ENCODE data around the gene CDC40.

The CDC40 gene

DNA sequence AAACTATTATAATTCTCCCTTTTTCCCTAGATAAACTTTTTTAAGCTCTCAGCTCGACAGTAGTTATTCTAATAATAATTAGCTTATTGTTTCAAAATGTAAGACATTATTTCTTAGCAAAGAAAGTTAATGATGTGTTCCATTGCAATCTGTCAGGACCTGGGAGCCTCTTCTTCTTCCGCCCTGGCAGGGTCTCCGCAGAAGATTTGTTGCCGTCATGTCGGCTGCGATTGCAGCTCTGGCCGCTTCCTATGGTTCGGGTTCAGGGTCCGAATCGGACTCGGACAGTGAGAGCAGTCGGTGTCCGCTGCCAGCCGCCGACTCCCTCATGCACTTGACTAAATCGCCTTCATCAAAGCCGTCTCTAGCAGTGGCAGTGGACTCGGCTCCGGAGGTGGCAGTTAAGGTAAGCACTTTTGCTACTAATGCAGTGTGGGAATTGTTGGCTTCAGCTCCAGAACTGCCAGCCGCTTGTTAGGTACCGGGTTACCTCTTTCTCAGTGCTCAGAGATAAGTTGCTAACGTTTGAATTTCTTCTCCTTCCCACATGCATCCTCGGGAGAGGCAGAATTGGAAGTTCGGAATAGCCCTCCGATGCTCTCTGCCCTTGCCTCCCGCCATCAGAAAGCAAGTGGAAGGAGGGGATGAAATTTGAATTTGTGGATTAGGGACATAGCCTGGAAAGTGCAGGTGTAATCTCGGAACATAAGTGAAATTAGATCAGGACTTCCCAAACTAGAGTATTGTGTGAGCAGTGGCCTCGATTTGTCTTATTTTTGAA lies at the start of gene CDC40:
Gene CDC40 (plus strand): TSS at position 200 of the 781 bp plus-strand sequence. CDS start 18 bp downstream, at position 218.
- TF ChIP-seq, protein P1, sequence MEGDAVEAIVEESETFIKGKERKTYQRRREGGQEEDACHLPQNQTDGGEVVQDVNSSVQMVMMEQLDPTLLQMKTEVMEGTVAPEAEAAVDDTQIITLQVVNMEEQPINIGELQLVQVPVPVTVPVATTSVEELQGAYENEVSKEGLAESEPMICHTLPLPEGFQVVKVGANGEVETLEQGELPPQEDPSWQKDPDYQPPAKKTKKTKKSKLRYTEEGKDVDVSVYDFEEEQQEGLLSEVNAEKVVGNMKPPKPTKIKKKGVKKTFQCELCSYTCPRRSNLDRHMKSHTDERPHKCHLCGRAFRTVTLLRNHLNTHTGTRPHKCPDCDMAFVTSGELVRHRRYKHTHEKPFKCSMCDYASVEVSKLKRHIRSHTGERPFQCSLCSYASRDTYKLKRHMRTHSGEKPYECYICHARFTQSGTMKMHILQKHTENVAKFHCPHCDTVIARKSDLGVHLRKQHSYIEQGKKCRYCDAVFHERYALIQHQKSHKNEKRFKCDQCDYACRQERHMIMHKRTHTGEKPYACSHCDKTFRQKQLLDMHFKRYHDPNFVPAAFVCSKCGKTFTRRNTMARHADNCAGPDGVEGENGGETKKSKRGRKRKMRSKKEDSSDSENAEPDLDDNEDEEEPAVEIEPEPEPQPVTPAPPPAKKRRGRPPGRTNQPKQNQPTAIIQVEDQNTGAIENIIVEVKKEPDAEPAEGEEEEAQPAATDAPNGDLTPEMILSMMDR (IDR thresholded peaks at IDR 0.05; ENCODE audit: low read depth, low read length): no peak
- DNase-seq (ENCODE audit: extremely low read depth, low read depth): no peak

DNA sequence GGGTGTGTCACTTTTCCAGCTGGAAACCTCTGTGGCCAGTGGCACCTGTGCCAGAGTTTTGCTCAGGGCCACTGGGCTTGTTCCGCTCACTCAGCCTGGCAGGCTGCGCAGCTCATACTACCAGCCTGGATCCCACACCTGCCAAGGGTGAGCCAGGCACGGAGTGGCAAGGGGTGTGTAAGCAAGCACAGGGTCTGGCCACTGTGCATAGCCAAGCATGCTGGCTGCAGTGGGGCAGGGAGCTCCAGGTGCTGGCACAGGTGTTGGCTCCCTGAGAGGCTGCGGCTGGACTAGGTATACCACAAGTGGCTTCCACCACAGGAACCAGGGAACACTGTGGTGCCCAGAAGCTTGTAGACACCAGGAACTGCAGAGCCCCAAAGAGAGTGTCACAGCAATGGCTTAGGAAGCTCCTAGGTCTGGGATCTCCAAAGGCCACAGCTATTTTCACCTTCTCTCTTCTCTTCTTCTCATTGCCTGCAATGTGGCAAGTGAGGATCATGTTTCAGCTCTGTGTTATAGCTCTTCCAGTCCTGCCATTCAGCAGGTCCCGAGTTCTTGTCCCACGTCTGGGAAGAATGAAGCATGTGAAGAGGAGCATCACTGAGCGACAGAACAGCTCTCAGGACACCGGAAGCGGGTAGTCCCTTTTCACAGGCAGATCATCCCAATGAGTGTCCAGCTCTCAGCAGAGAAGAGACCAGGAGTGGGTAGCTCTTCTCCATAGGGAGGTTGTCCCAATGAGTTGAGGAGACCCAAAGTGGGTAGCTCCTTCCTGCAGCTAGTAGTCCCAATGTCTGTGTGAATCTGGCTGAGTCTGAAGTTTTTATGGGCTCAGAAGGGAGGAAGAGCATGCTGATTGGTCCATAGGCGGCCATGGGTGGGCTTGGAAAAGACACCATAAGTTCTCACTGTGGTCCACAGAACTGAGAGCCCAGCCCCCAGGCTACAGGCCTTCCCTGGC lies 42.0 kb upstream of the CDC40 start:
- TF ChIP-seq, protein P1 (IDR thresholded peaks at IDR 0.05; ENCODE audit: low read depth, low read length): no peak
- DNase-seq (ENCODE audit: extremely low read depth, low read depth): no peak

DNA sequence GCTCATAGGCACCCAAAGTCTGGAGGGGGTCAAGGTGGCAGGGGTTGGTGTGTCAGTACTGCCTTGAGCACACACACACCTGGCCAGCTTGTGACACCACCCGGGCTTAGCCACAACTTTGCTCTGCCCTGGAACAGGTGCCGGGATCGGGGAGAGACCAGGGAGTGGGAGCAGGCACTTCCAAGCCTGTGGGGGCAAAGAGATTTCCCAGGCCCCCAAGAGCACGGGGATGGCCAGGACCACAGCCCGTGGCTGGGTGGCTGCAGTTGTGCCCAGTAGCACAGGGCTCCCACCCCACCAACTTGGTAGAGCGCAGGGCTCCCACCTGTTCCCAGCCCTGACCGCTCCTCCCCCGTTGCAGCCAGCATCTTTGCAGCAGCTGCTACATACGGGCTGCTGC lies 41.2 kb upstream of the CDC40 start:
- no peak for DNase-seq (ENCODE audit: extremely low read depth, low read depth)
- TF ChIP-seq, protein P1 (IDR thresholded peaks at IDR 0.05; ENCODE audit: low read depth, low read length): no peak

DNA sequence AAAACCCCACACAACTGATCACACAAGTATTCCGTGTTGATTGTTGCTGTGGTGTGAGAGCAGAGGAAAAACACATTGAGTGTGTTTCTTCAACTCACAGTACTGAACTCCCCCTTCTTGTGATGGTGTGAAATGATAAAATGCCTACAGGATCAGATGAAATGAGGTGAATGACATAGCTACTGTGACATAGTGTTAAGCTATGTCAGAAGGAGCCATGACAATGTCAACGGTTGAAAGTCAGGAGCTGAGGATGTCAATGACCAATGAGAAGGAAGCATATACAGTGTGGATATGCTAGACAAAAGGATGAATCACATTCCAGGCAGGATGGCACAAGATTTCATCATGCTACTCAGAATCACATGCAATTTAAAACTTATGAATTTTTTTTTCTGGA lies 39.6 kb upstream of the CDC40 start:
- DNase-seq (ENCODE audit: extremely low read depth, low read depth): peak; percentile 24
- TF ChIP-seq, protein P1 (IDR thresholded peaks at IDR 0.05; ENCODE audit: low read depth, low read length): no peak

DNA sequence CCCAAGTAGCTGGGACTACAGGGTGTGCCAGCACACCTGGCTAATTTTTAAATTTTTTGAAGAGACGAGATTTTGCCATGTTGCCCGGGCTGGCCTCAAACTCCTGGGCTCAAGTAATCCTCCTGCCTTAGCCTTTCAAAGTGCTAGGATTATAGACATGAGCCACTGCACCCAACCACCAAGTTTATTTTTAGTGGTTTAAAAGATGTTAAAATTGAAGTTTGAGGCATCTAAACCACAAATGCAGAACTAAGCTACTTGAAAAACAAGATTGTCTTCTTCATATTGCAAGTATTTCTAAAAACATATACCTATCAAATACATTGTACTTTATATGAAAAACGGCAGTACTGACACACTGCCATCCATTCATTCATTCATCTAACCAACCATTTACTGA lies 32.4 kb upstream of the CDC40 start:
- TF ChIP-seq, protein P1 (IDR thresholded peaks at IDR 0.05; ENCODE audit: low read depth, low read length): no peak
- no peak for DNase-seq (ENCODE audit: extremely low read depth, low read depth)

DNA sequence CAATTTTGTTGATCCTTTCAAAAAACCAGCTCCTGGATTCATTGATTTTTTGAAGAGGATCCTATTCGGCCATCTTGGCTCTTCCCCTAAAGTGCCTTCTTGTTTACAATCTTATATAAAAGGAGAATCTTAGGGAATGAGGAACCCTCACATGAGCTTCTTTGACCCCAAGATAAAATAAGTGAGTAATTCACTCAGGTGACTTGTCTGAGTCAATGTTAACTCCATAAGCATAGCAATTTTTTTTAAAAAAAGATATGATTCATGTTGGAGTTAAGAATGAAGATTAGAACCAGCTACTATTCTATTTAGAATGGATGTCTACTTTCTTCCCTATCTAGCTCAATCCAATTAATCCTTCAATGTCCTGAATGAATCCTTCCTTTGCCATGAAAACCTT lies 21.7 kb upstream of the CDC40 start:
- TF ChIP-seq, protein P1 (IDR thresholded peaks at IDR 0.05; ENCODE audit: low read depth, low read length): no peak
- DNase-seq (ENCODE audit: extremely low read depth, low read depth): no peak

DNA sequence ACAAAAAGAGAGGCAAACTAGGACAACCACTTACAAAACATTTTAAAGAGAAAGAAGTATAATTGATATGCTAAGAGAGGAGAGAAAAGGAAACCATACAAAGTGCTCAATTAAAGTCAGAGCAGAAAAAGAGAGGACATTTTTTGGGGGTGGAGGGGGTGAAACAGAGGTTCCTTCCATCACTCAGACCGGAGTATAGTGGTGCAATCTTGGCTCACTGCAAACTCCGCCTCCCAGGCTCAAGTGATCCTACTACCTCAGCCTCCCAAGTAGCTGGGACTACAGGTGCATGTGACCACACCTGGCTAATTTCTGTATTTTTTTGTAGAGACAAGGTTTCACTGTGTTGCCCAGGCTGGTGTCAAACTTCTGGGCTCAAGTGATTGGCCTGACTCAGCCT lies 10.1 kb upstream of the CDC40 start:
- no peak for DNase-seq (ENCODE audit: extremely low read depth, low read depth)
- TF ChIP-seq, protein P1 (IDR thresholded peaks at IDR 0.05; ENCODE audit: low read depth, low read length): no peak

All from AG09319 (cell line).